Fibroblast of peridontal ligament (primary cell): ENCODE measurements around the gene FAM111A.

ENCODE experiments used
- DNase-seq: peaks from one replicate; pipeline ENCODE4 v3.0.0-alpha.2; 2010; ENCODE audit errors: extremely low read depth

FAM111A gene

DNA sequence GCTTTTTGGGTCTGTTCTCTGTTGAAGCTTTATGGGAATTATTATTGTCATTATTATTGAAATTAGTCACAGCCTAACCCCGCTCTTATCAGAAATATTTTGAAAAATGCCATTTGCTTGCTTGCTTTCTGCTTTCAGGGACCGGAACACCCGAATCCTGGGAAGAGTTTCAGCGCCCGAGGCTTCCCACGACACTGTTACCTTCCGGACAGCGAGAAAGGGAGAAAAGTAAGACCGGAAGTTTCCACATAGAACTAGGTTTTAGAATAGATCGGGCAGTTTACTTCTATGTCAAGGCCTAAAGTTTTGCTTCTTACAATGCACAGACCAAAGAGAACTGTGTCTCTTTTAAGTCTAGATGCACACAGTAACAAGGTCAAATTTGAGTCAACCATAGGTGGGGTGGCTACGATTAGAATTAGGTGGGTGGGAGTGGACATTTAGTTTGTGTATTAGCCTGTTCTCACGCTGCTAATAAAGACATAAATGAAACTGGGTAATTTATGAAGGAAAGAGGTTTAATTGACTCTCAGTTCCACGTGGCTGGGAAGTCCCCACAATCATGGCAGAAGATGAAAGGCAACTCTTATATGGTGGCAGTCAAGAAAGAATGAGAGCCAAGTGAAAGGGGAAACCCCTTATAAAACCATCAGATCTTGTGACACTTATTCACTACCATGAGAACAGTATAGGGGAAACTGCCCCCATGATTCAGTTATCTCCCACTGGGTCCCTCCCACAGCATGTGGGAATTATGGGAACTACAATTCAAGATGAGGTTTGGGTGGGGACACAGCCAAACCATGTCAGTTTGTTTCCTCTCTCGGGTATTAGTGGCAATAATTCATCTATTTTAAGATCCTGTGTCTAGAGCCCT is 57.1 kb downstream of the FAM111A start:
- DNase-seq, result no peak

DNA sequence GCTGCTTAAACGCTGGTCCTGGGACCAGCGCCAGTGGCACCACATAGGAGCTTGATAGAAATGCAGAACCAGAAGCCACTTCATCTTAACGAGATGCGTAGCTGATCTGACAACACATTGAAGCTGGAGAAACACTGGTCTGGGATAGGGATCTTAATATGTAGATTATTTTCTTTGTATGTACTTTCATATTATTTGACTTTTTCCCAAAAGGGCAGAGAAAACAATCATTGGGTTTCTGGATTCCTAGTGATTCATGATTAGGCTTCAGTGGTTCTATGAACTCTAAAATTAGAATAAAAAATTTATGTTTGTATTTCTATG is 57.7 kb downstream of the FAM111A start:
- no peak for DNase-seq

DNA sequence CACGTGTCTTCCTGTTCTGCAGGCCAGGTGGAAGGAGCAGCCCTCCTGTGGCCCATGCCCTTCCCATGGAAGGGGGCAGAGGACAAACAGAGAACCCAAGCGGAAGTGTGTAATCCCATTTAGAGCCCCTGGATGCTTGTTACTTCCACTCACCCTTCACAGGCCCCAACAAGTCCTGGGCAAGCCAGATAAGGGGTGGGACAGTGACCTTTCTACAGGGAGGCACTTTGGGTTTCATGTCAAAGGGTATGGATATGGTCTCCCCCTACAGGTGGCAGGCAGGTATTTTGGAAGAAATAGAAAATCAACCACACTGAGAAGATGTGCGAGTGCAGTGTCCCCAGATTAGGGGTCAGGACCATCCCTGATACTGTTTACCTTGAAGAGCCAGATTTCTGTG is 58.7 kb downstream of the FAM111A start:
- DNase-seq, result no peak
